HL-60 (cell line): ENCODE results near the gene SLC35D2.

Experiments used
- DNase-seq, 2 experiments: peaks; one replicate each; pipeline ENCODE4 v3.0.0-alpha.2; 2010 to 2020; ENCODE audit warnings: low read depth in 1 of 2, low spot score in 1 of 2
- H3K27ac ChIP-seq: fragments of 250-450 bp; sonication (Bioruptor Pico); replicated peaks from 2 replicates; pipeline ENCODE4 v1.5.1; 2020; ENCODE audit warnings: mild to moderate bottlenecking, moderate library complexity
- H3K27me3 ChIP-seq: fragments of 250-450 bp; sonication (Bioruptor Pico); 2 replicates; pipeline ENCODE4 v1.5.1; 2021; ENCODE audit warnings: mild to moderate bottlenecking, moderate library complexity; ENCODE audit not compliant: insufficient read depth, poor library complexity, severe bottlenecking
- H3K4me3 ChIP-seq: replicated peaks from 2 replicates; pipeline ENCODE4 v1.5.1; 2011; ENCODE audit warnings: mild to moderate bottlenecking, control low read depth, low read length; ENCODE audit not compliant: insufficient read depth
- CTCF ChIP-seq: IDR thresholded peaks from one replicate; pipeline ENCODE4 v1.5.1; 2011; ENCODE audit warnings: low read length, control low read depth, inconsistent platforms; ENCODE audit not compliant: insufficient read depth
- GABPA ChIP-seq: IDR thresholded peaks from 2 replicates; pipeline ENCODE4 v1.6.1; 2012; ENCODE audit warnings: low read depth
- POLR2AphosphoS5 ChIP-seq: IDR thresholded peaks from 2 replicates; pipeline ENCODE4 v1.6.1; 2012; ENCODE audit warnings: low read depth
- REST ChIP-seq: IDR thresholded peaks from 2 replicates; pipeline ENCODE4 v1.6.1; 2012; ENCODE audit warnings: low read depth; ENCODE audit not compliant: insufficient replicate concordance
- SPI1 ChIP-seq: IDR thresholded peaks from 2 replicates; pipeline ENCODE4 v1.6.1; 2012; ENCODE audit warnings: low read depth, mild to moderate bottlenecking, borderline replicate concordance

SLC35D2 gene

GRCh38 chr9:96333958-96334357 lies 49.6 kb downstream of the SLC35D2 start:
- Histone ChIP-seq H3K27me3 (no peaks in the 10 kb centered on the region), H3K4me3 (no peak overlapping the region), H3K27ac (no peak overlapping the region)
- TF ChIP-seq POLR2AphosphoS5: no peak
- TF ChIP-seq GABPA: no peak
- TF ChIP-seq REST: no peak
- TF ChIP-seq CTCF: no peak
- no peak for TF ChIP-seq SPI1
- DNase-seq: no peak

- Histone ChIP-seq H3K27ac (no peak overlapping the region), H3K4me3 (no peak overlapping the region), H3K27me3 (no peaks in the 10 kb centered on the region)
- DNase-seq: no peak
- TF ChIP-seq SPI1: no peak
- no peak for TF ChIP-seq GABPA
- no peak for TF ChIP-seq CTCF
- no peak for TF ChIP-seq REST
- TF ChIP-seq POLR2AphosphoS5: no peak
Observed at GRCh38 chr9:96331236-96331947, 52.1 kb downstream of the SLC35D2 start.

- H3K4me3 ChIP-seq: no peak overlapping the region
- H3K27me3 ChIP-seq: no peaks in the 10 kb centered on the region
- DNase-seq: peak; percentile 11 to 29
- H3K27ac ChIP-seq: no peak overlapping the region
- TF ChIP-seq GABPA (no peak), CTCF (peak; percentile 64), REST (no peak)
Observed at GRCh38 chr9:96327694-96328352, 55.7 kb downstream of the SLC35D2 start.
